ENCODE data around the gene LITAF. TPM values are rescaled to one million over a fixed set of nuclear protein-coding genes. Genes with fewer than 3 reads are reported as not detected.

Gene LITAF
- total RNA-seq, 1 experiment from 2014 or later, result 84.2 TPM

- TF ChIP-seq REST (IDR thresholded peaks at IDR 0.05; ENCODE audit: low read depth) (no peak), ZNF274 (IDR thresholded peaks at IDR 0.05; ENCODE audit: low read depth, low read length) (no peak), ZFX (IDR thresholded peaks at IDR 0.05) (no peak), ATF3 (IDR thresholded peaks at IDR 0.05) (no peak), ELF1 (IDR thresholded peaks at IDR 0.05; ENCODE audit: borderline replicate concordance, low read depth) (no peak), EZH2phosphoT487 (IDR thresholded peaks at IDR 0.05; ENCODE audit: borderline replicate concordance) (no peak)
Observed at GRCh38 chr16:11603331-11603750, 16.6 kb upstream of the LITAF start (continued).

- ATAC-seq, result no peak
- ChIA-PET CTCF (no interaction called here), RAD21 (ENCODE audit: low non-redundant PET in 1 of 2, low total read pairs in 2 of 2, uncharacterized antibody in 2 of 2, unreplicated experiment in 2 of 2) (no interaction called here)
Observed at GRCh38 chr16:11602321-11602720, 15.6 kb upstream of the LITAF start.

More at GRCh38 chr16:11602321-11602720, 15.6 kb upstream of the LITAF start:
- Histone ChIP-seq H3K4me2 (ENCODE audit: low read length) (no peak overlapping the region), H2AFZ (ENCODE audit: low read depth, low read length, poor library complexity, severe bottlenecking) (no peak overlapping the region), H3K9ac (ENCODE audit: low read length) (no peak overlapping the region), H3K27me3 (ENCODE audit: insufficient read depth, low read length) (no peaks in the 10 kb centered on the region), H3K36me3 (ENCODE audit: control insufficient read depth in 1 of 2, insufficient read depth in 2 of 2, low read length in 2 of 2) (no peaks in the 10 kb centered on the region), H3K4me1 (ENCODE audit: control insufficient read depth in 1 of 2, insufficient read depth in 2 of 2, low read length in 2 of 2) (peaks cover 5 to 17% of the 10 kb centered on the region in 2 experiments), H3K27ac (ENCODE audit: low read depth, low read length) (no peak overlapping the region), H4K20me1 (ENCODE audit: insufficient read depth) (no peaks in the 10 kb centered on the region), H3K79me2 (ENCODE audit: insufficient read depth, low read length) (no peaks in the 10 kb centered on the region), H3K9me2 (ENCODE audit: insufficient read depth) (no peaks in the 10 kb centered on the region), H3K9me3 (ENCODE audit: control insufficient read depth in 1 of 2, insufficient read depth in 1 of 2, low read depth in 1 of 2, low read length in 2 of 2) (no peaks in the 10 kb centered on the region), H3K4me3 (replicated peaks in 1 of 2; ENCODE audit: low read depth in 1 of 2, low read length in 2 of 2) (no peak overlapping the region)
- TF ChIP-seq RAD21 (IDR thresholded peaks at IDR 0.05; ENCODE audit: low read depth) (no peak), SIN3A (IDR thresholded peaks at IDR 0.05; ENCODE audit: low read depth) (no peak), EGR1 (IDR thresholded peaks at IDR 0.05; ENCODE audit: low read depth) (no peak), ELF1 (IDR thresholded peaks at IDR 0.05; ENCODE audit: borderline replicate concordance, low read depth) (no peak), YY1 (IDR thresholded peaks at IDR 0.05; ENCODE audit: extremely low read depth, insufficient replicate concordance, low read depth, low read length) (no peak), FOSL1 (IDR thresholded peaks at IDR 0.05; ENCODE audit: low read depth) (no peak), SP1 (IDR thresholded peaks at IDR 0.05; ENCODE audit: low read depth) (no peak)
- BruUV-seq (replicated peaks), result no TSS peak
- intact Hi-C loops (cut with micrococcal nuclease), result no loop called here
- DNase-seq (ENCODE audit: low read depth, low spot score), result no peak
- POLR2A ChIA-PET, result no interaction called here

All from HCT116 (cell line).